ENCODE measurements around the gene NRIP2.
"Not testable (repeated sequence)": the region's sequence is repeated elsewhere in the genome, so short reads cannot be mapped to it uniquely, and the experiment has no call there.

Gene NRIP2

GRCh38 chr12:2834581-2835491 is at the start of gene NRIP2:
TSS of gene NRIP2 (minus strand) at chr12:2835035. CDS start at chr12:2834983, 52 bp downstream.
- Histone ChIP-seq H3K27ac (peak within 1 kb of the TSS in 1 of 2 donors; percentile 82), H3K4me3 (peak within 1 kb of the TSS; percentile 74)
- no peak for DNase-seq (ENCODE audit: low spot score)
- peak; percentile 19 for TF ChIP-seq CTCF (IDR thresholded peaks at IDR 0.05)

GRCh38 chr12:2879853-2880252 is 45.0 kb upstream of the NRIP2 start:
- no peak for TF ChIP-seq CTCF (IDR thresholded peaks at IDR 0.05)
- H3K4me3 ChIP-seq: no peak overlapping the region
- DNase-seq (ENCODE audit: low spot score): no peak
- H3K27ac ChIP-seq: no peak overlapping the region

GRCh38 chr12:2877953-2878732 is 43.3 kb upstream of the NRIP2 start:
- H3K27ac ChIP-seq: peak overlapping the region; percentile 18 to 92
- TF ChIP-seq CTCF (IDR thresholded peaks at IDR 0.05): no peak
- no peak for DNase-seq (ENCODE audit: low spot score)

GRCh38 chr12:2877047-2877952 is 42.5 kb upstream of the NRIP2 start, which contains the start of the genes FOXM1 and RHNO1:
TSS of gene FOXM1 (minus strand) at chr12:2877174. CDS start at chr12:2874478, 2,696 bp downstream.
TSS of gene RHNO1 (plus strand) at chr12:2877223. CDS start at chr12:2885367, 8,144 bp downstream.
- peak within 1 kb of the TSS; percentile 84 for H3K4me3 ChIP-seq
- no peak for TF ChIP-seq CTCF (IDR thresholded peaks at IDR 0.05)
- peak within 1 kb of the TSS; percentile 90 to 92 for H3K27ac ChIP-seq
- peak; percentile 88 for DNase-seq (ENCODE audit: low spot score)

More at GRCh38 chr12:2877953-2878732, 43.3 kb upstream of the NRIP2 start:
- peak overlapping the region; percentile 84 for H3K4me3 ChIP-seq

GRCh38 chr12:2876431-2877046 is 41.7 kb upstream of the NRIP2 start:
- H3K27ac ChIP-seq: peak overlapping the region in 1 of 2 donors; percentile 92
- DNase-seq (ENCODE audit: low spot score): no peak
- peak overlapping the region; percentile 84 for H3K4me3 ChIP-seq
- no peak for TF ChIP-seq CTCF (IDR thresholded peaks at IDR 0.05)

GRCh38 chr12:2868986-2869632 is 34.3 kb upstream of the NRIP2 start:
- not testable (repeated sequence) for H3K4me3 ChIP-seq; H3K27ac ChIP-seq; DNase-seq (ENCODE audit: low spot score)

Measured in coronary artery (tissue), 2 donors.